Fibroblast of the aortic adventitia (primary cell): ENCODE results near the gene GOLGA7B. TPM values are rescaled to one million over a fixed set of nuclear protein-coding genes. Genes with fewer than 3 reads are reported as not detected.
A peak's percentile ranks its signal among the peaks of the same experiment; 100 is the strongest.
"Not testable (repeated sequence)": the region's sequence is repeated elsewhere in the genome, so short reads cannot be mapped to it uniquely, and the experiment has no call there.

Experiments used
- DNase-seq: peaks from one replicate; pipeline ENCODE4 v3.0.0-alpha.2; 2010; ENCODE audit warnings: low read depth
- H3K4me3 ChIP-seq: 2 replicates; pipeline ENCODE4 v1.5.1; 2011; ENCODE audit warnings: low read depth, mild to moderate bottlenecking, control low read depth, low read length, moderate library complexity
- CTCF ChIP-seq: IDR thresholded peaks from 2 replicates; pipeline ENCODE4 v1.5.1; 2011; ENCODE audit warnings: mild to moderate bottlenecking, low read length, control low read depth, inconsistent platforms; ENCODE audit not compliant: insufficient read depth
- total RNA-seq: library from RNA; depleted of rRNA; stranded (reverse); fragments of >200 nt; gene quantifications from 2 replicates; pipeline ENCODE4 v1.2.3, GENCODE V29; 2012; ENCODE audit warnings: low replicate concordance

The GOLGA7B gene
- total RNA-seq, 1 donor: not detected

DNA sequence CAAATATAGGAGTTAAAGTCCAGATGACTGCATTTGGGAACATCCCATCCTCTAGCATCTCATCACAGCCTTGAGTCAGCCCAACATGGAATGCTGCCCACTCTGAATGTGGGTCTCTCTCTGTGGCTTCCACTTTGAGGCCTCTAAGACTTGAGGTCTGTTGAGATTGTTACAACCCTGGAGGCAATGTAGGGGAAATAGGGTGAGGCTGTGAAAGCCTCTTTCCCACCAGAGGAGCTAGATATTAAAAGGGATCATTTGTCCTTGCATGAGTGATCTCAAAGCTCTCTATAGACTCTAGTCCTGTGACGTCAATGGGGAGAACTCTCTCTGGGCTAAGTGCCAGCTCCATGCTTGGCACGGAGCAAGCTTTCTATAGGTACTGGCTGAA, 6.4 kb upstream of the GOLGA7B start:
- DNase-seq: peak; percentile 5
- TF ChIP-seq CTCF: no peak
- no peak overlapping the region for H3K4me3 ChIP-seq

DNA sequence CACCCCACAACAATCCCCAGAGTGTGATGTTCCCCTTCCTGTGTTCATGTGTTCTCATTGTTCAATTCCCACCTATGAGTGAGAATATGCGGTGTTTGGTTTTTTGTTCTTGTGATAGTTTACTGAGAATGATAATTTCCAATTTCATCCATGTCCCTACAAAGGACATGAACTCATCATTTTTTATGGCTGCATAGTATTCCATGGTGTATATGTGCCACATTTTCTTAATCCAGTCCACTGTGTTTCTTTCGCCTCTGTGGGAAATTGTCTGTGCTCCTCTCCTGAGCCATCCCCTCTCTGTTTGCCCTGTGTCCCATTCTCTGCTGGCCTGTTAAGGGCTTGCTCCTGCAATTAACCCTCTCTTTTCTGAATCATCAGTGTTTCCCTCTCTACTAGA, 5.7 kb upstream of the GOLGA7B start:
- DNase-seq: not testable (repeated sequence)

DNA sequence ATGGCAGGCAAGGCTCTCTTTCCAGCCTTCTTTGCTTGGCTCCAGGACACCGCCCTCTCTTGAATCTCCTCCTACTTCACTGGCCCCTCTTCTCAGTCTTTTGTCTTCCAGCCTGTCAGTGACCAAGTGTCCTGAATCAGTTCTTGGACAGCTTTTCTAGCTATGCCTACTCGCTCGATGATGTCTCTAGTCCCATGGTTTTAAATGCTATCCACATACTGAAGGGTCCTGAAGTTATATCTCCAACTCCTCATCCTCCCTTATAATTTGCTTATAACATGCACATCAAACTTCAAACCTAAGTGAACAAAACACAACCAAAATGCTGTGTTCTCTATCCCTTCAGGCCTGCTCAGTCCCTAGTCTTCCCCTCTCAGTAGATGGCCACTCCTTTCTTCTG, 5.0 kb upstream of the GOLGA7B start:
- no peak for DNase-seq
- no peak overlapping the region for H3K4me3 ChIP-seq
- no peak for TF ChIP-seq CTCF

More for the DNA sequence above, 5.7 kb upstream of the GOLGA7B start:
- H3K4me3 ChIP-seq: not testable (repeated sequence)

GRCh38 chr10:97849103-97849686, 448 bp upstream of the GOLGA7B start:
- no peak for TF ChIP-seq CTCF
- DNase-seq: no peak
- H3K4me3 ChIP-seq: peak overlapping the region; percentile 37

DNA sequence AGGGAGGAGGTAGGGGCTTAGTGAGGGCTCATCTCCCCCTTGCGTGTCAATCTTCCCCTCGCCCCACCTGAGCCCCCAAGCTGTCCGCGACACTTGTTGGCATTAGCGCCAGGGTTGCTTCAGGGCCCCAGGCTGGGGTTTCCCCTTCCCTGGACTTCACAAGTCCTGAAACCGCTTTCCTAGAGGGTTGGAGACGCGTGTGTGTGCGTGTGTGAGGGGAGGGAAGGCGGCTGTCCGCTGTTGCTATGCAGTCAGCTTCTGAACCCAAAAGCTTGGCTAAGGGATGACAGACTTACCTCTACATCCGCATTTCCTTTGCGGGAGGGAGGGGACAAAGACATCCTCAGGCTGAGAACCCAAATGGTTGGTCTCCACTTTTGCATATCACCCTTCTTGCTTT, 803 bp downstream of the GOLGA7B start:
- DNase-seq: no peak
- no peak for TF ChIP-seq CTCF
- no peak overlapping the region for H3K4me3 ChIP-seq

GRCh38 chr10:97851341-97852001, 1.8 kb downstream of the GOLGA7B start:
- H3K4me3 ChIP-seq: no peak overlapping the region
- TF ChIP-seq CTCF: no peak
- no peak for DNase-seq

DNA sequence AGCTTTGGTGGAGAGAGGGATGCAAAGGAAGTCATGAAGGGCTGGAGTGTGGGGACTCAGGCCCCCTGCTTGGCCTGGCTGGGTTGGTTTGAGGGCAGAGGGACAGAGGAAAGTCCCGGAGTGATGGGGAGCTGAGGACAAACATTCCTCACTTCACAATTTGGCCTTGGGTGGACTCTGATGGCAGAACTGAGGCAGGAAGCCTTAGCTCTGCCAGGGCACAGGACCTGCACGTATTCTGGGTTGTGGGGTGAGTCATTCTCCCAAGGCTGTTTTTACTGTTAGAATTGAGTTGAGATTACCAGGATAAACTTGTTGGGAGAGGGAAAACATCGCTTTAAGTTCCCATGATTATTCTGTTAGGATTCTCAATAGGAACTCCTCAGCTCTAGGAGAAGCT, 2.6 kb downstream of the GOLGA7B start:
- no peak for TF ChIP-seq CTCF
- no peak for DNase-seq
- no peak overlapping the region for H3K4me3 ChIP-seq
